HAP-1 (cell line): ENCODE data around the gene TFF1.

ENCODE experiments used
- DNase-seq, 2 experiments: peaks; one replicate each; pipeline ENCODE4 v3.0.0-alpha.2; 2016 to 2020; ENCODE audit warnings: low spot score in 2 of 2
- H3K27me3 ChIP-seq: fragments of 250-450 bp; sonication (Bioruptor Pico); 2 replicates; pipeline ENCODE4 v1.5.1; 2020; ENCODE audit warnings: low read depth, mild to moderate bottlenecking, moderate library complexity
- H3K36me3 ChIP-seq: fragments of 250-450 bp; sonication (Bioruptor Pico); replicated peaks from 2 replicates; pipeline ENCODE4 v1.5.1; 2020; ENCODE audit warnings: mild to moderate bottlenecking
- H3K4me1 ChIP-seq: fragments of 250-450 bp; sonication (Bioruptor Pico); 2 replicates; pipeline ENCODE4 v1.5.1; 2020; ENCODE audit warnings: mild to moderate bottlenecking
- H3K4me3 ChIP-seq: fragments of 250-450 bp; sonication (Bioruptor Pico); 2 replicates; pipeline ENCODE4 v1.5.1; 2020; ENCODE audit warnings: mild to moderate bottlenecking, moderate library complexity
- H3K9me3 ChIP-seq: fragments of 250-450 bp; sonication (Bioruptor Pico); 2 replicates; pipeline ENCODE4 v1.5.1; 2020; ENCODE audit warnings: mild to moderate bottlenecking, moderate library complexity
- in situ Hi-C: fragments of 300-500 bp; cut with MboI; formaldehyde crosslinking; loops from 3 replicates; pipeline ENCODE4 v1.14.3; 2020; ENCODE audit warnings: low sequenced_read_pairs, inconsistent platforms, mixed read lengths

TFF1 gene

DNA sequence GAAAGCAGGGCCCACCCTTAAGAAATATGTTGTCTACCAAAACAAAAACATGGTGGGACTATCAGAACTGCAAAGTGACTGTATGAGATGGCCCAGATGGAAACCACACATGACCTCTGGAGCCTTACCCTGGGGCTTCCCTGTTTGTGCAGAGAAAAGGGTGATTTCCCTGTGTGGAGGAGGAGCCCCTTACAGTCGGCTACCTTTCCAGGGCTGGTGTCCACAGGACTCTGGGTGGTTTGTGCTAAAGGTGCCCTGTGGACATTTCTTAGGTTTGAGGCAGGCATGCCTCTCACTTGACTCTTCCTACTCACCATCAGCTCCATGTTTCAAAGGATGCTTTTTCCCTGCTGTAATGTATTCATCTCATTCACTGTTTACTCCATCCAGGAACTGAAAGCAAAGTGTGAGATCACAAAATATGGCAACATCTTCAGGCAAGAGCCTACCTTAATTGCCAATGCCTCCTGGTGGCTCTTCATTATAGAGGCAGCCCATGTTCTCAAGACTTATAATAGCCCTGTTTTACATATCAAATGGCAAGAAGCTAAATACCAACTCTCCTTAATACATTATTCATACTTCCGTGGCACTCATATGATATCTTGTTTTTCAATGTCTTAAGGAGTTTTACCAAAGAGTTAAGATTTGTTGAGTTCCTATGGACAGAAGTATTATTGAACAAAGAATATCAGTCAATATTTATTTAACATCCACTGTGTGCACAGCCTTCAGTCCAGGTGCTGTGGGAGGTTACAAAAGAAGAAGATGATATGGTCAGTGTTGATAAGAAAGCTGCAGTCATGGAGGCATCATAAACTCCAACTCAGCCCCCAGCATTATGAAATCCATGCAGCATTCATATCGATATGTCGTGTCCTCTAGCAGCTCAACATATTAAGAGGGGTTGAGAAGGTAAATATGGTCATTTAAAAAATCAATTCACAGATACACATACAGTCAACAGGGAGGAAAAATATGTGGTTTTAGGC is 35.7 kb downstream of the TFF1 start:
- DNase-seq: no peak
- Histone ChIP-seq H3K4me3 (no peak overlapping the region), H3K9me3 (no peaks in the 10 kb centered on the region), H3K4me1 (no peaks in the 10 kb centered on the region), H3K36me3 (no peaks in the 10 kb centered on the region), H3K27me3 (no peaks in the 10 kb centered on the region)
- in situ Hi-C loops: no loop called here

DNA sequence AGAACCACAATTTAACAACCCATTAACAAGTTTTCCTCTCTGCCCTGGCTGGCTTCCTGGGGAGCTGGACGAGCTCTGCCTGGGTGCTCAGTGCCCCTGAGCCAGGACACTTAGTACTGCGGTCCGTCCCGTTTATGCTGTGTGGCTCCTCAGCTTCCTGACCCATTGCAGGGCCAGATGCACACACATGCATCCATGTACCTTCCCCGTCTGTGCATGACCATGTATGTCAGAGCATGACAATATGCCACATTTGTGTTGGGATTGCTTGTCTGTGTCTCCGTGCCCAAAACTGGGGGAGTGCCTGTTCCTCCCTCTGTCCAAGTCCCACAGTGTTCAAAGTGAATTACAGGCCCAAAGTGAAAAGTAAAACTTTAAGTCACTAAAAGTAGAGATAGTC is 41.4 kb downstream of the TFF1 start:
- Histone ChIP-seq H3K4me3 (no peak overlapping the region), H3K4me1 (no peaks in the 10 kb centered on the region), H3K36me3 (no peaks in the 10 kb centered on the region), H3K27me3 (no peaks in the 10 kb centered on the region), H3K9me3 (no peaks in the 10 kb centered on the region)
- in situ Hi-C loops: no loop called here
- DNase-seq: no peak

DNA sequence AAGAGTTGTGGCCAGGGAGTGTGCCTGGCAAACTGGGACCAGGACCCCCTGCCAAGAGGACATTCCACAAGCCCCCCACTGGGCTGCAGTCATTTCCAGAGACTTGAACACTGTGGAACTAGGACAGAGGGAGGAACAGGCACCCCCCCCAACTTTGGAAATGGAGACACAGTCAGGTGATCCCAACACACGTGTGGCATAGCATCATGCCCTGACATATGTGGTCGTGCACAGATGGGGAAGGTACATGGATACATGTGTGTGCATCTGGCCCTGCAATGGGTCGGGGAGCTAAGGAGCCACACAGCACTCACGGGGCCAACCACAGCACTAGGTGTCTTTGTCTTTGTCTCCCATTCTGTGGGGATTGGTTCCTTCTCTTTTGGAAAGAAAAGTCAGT is 44.5 kb downstream of the TFF1 start:
- Histone ChIP-seq H3K4me1 (no peaks in the 10 kb centered on the region), H3K36me3 (no peaks in the 10 kb centered on the region), H3K9me3 (no peaks in the 10 kb centered on the region), H3K4me3 (no peak overlapping the region), H3K27me3 (no peaks in the 10 kb centered on the region)
- in situ Hi-C loops: no loop called here
- DNase-seq: no peak

DNA sequence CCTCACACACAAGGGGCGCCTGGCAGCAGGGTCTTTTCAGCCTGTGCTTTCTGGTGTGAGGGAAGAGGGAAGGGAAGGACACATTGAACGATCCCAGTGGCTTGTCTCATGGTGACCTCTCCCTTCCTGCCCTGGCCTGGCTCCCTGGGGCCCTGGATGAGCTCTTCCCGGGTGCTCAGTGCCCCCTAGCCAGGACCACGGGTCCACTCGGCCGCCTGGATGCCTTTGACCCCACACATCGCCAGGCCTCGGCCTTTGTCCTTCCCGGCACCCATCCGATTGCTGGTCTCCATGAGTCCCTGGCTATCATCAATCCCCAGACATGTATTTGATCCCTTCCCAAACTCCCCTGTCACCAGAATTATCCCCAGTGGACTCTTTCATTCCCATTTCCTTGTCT is 45.1 kb downstream of the TFF1 start:
- Histone ChIP-seq H3K9me3 (no peaks in the 10 kb centered on the region), H3K36me3 (no peaks in the 10 kb centered on the region), H3K4me3 (no peak overlapping the region), H3K27me3 (no peaks in the 10 kb centered on the region), H3K4me1 (no peaks in the 10 kb centered on the region)
- DNase-seq: no peak
- in situ Hi-C loops: no loop called here

DNA sequence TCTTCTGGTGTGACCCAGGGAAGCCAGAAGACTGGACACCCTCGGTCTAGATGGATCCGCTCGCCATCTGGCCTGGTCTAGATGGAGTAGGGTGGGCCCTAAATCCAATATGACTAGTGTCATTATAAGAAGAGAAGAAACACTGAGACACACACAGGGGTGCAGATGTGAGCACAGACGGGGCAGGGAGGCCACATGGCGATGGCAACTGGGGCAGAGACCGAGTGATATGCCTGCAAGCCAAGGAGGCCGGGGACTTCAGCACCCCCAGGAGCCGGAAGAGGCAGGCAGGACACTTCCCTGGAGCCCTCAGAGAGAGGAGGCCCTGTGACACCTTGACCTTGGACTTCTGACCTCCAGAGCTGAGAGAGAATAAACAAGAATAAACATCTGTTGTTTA is 45.5 kb downstream of the TFF1 start:
- H3K4me1 ChIP-seq: no peaks in the 10 kb centered on the region
- in situ Hi-C loops: no loop called here
- no peaks in the 10 kb centered on the region for H3K9me3 ChIP-seq
- no peak for DNase-seq
- H3K36me3 ChIP-seq: no peaks in the 10 kb centered on the region
- H3K4me3 ChIP-seq: no peak overlapping the region
- H3K27me3 ChIP-seq: no peaks in the 10 kb centered on the region

DNA sequence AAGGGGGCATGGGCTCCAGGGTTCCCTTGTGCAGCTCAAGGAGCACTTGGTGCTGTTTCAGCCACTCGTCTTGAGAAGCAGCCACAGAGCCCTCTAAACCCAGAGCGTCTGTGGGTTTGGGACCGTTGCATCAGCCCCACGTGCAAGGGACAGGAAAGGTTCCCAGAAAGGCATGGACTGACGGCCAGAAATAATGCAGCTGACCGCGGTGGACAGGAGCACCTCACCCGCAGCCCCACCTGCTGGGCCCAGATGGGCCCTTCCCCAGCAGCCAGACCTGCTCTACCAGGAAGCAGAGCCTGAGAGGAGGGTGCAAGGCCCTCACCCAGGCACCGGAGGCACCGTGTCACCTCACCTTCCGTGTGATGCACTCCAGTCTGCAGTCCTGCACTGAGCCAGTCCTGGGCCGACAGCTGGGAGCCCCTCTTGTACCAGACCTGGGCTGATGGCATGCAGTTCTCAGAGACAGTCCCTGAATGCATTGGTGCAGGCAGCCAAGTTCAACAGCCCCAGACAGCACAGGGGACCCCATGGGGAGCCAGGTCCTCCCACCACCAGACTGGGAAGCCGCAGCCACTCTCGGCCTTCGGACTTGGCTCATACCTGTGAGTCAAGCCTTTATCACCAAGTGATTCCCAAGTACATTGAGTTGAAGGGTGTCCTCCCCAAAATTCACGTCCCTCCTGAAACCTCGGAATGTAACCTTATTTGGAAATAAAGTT is 46.3 kb downstream of the TFF1 start:
- no peaks in the 10 kb centered on the region for H3K36me3 ChIP-seq
- H3K4me3 ChIP-seq: no peak overlapping the region
- no peaks in the 10 kb centered on the region for H3K9me3 ChIP-seq
- H3K27me3 ChIP-seq: no peaks in the 10 kb centered on the region
- DNase-seq: no peak
- no peaks in the 10 kb centered on the region for H3K4me1 ChIP-seq
- in situ Hi-C loops: no loop called here

DNA sequence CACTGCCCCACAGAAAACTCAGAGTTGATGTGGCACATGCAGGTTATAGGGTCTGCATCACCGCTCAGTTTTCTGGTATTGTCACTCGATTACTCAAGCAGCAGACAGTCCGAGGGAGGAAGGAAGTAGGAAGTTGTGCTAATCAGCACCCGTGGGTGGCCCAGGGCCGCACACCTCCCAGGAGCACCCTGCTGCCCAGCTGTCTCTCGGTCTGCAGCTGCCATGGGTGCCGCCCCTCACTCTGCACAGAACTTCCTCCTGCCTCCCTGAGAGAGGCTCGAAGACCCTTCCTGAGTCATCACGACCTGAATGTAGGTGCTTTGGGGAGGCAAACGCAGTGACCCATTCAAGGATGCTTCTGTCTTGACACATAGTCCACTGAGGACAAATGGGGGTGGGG is 47.0 kb downstream of the TFF1 start:
- no peaks in the 10 kb centered on the region for H3K36me3 ChIP-seq
- in situ Hi-C loops: no loop called here
- no peak overlapping the region for H3K4me3 ChIP-seq
- H3K4me1 ChIP-seq: no peaks in the 10 kb centered on the region
- no peaks in the 10 kb centered on the region for H3K27me3 ChIP-seq
- H3K9me3 ChIP-seq: no peaks in the 10 kb centered on the region
- no peak for DNase-seq

DNA sequence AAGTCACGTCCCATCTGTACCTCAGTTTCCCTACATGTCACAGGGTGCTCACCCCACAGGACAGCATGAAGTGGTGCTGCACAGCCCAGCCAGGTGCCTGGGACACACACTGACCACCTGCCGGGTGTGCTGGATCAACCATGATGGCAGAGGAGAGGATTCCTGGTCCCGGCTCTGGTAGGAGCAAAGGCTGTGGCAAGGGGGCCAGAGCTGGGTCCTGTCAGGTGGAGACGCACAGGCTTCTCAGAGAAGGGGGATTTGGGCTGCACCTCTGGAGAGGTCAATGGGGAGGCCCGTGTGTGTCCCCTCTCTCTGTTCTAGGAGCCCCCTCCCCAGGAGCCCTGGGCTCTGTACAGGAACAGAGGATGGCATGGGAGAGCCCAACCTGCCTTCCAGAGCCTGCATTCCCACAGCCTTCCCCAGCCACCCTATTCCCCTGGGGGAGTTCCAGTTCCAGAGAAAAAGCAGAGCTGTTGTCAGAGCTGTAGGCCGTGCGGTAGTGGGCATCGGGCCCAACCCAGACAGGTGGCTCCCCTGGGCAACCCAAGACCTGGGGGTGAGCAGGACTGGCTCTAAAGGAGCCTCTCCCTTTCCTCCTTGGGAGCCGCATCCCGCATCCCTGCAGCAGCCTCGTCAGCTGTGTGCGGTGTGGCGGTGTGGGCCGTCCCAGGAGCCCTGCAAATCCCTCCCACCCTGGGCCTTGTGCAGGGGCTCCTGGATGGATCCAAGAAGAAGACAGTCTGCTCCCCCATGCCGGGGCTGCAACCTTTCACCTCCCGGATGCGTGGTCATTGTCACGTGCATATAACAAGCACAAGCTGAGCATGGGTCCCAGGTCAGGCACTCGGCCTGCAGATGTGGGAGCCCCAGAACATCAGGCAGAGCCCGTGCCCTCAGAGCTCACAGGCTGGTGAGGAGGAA is 48.2 kb downstream of the TFF1 start:
- Histone ChIP-seq H3K9me3 (no peaks in the 10 kb centered on the region), H3K36me3 (no peaks in the 10 kb centered on the region), H3K4me3 (no peak overlapping the region), H3K27me3 (no peaks in the 10 kb centered on the region), H3K4me1 (no peaks in the 10 kb centered on the region)
- in situ Hi-C loops: no loop called here
- no peak for DNase-seq

DNA sequence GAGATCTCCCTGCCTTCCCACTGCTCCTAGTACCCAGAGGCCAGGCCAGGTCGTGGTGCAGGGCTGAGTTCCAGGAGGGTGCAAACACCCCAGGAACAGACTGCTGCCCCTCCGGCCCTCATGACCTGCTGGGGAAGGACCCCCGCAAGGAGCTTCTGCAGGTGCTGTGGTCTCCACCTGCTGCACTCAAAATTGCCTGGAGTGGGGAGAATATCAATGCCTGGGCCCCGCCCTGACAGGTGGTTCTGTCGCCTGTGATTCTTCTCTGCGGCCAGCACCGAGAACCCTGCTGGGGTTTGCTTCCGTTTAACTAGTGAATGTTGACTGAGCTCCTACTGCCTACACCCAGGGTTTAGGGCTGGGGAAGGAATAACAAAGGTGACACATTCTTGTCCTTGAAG is 49.0 kb downstream of the TFF1 start:
- Histone ChIP-seq H3K9me3 (no peaks in the 10 kb centered on the region), H3K4me3 (no peak overlapping the region), H3K36me3 (no peaks in the 10 kb centered on the region), H3K27me3 (no peaks in the 10 kb centered on the region), H3K4me1 (no peaks in the 10 kb centered on the region)
- in situ Hi-C loops: no loop called here
- DNase-seq: no peak

DNA sequence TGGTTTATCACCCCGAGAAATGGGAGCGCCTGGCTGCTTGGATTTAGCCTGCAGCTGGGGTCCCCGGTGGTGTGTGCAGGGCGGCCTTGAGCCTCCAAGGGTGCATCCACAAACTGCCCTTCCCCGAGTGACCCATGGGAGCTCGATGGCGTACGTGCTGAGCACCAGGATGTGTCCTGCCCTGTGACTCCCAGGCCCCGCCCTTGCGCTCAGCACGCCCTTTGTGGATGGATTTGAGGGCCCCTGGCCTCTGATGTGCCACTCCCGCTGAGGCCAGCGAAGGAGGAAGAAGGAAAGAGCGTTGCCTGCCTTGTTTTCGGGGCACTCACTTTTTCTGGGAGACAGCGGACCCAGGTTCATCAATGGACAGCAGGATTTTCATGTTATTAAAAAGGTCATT is 49.4 kb downstream of the TFF1 start:
- no peak for DNase-seq
- Histone ChIP-seq H3K36me3 (no peaks in the 10 kb centered on the region), H3K9me3 (no peaks in the 10 kb centered on the region), H3K4me1 (no peaks in the 10 kb centered on the region), H3K4me3 (no peak overlapping the region), H3K27me3 (no peaks in the 10 kb centered on the region)
- in situ Hi-C loops: no loop called here

DNA sequence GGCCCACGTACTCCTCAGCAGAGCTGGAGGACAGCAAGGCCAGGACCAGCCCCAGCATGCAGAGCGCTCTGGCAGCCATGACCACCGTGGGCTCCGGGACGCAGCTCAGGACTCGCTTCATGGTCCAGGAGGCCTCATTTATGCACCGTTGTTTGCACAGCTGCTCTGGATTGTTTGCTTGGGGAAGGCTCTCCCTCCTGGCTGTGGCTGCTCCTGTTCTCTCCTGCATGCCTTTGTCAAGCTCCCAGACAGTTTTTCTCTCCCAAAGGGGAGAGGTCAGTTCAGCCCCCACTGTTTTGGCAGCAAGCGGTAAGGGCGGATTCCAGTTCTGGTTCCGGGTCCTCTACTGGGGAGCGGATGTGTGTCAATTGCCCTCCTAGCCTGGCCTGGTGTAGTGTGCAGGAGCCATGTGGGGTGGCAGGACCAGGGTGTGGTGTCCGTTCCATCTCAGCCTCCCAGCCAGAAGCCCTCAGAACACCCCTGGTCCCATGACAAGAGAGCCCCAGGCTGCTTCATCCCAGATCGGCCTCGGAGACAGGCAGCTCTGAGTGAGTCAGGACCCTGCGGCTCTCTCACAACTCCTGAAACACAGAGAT is 50.9 kb downstream of the TFF1 start, which contains the start of gene TFF3:
TSS of gene TFF3 (minus strand) at position 114 of the 596 bp plus-strand sequence. CDS start at position 79, 35 bp downstream.
- in situ Hi-C loops: no loop called here
- no peaks in the 10 kb centered on the region for H3K36me3 ChIP-seq
- H3K4me1 ChIP-seq: no peaks in the 10 kb centered on the region
- H3K4me3 ChIP-seq: no peak within 1 kb of the TSS
- H3K9me3 ChIP-seq: no peaks in the 10 kb centered on the region
- H3K27me3 ChIP-seq: no peaks in the 10 kb centered on the region
- no peak for DNase-seq

DNA sequence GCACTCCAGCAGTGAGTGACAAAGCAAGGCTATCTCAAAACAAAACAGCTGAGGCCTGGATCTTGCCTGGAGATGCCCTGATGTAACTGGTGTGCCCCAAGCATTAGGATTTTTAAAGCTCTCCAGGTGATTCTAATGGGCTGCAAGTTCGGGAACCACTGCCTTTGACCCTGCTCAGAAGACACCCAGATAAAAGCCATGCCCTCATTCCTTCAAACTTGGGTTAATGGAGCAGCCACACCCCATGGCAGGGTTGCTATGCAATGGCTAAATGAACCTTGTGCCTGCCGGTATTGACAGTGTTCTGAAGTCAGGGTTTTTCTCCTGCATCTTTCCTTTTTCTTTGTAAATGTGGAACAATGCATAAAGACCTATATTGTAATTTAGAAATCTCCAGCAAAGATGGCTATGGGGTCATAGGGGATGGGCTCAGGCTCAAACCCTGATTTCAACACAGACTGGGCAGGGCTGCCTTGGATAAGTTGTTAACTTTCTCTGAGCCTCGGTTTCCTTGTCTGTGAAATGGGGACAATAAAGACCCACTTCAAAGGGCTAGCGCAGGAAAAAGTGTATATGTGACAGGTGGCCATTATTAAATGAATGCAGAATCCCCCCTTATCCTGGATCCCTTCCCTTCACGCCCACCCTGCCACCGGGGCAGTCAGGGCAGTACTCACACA is 51.6 kb downstream of the TFF1 start:
- Histone ChIP-seq H3K9me3 (no peaks in the 10 kb centered on the region), H3K4me3 (no peak overlapping the region), H3K4me1 (no peaks in the 10 kb centered on the region), H3K27me3 (no peaks in the 10 kb centered on the region), H3K36me3 (no peaks in the 10 kb centered on the region)
- no peak for DNase-seq
- in situ Hi-C loops: no loop called here

DNA sequence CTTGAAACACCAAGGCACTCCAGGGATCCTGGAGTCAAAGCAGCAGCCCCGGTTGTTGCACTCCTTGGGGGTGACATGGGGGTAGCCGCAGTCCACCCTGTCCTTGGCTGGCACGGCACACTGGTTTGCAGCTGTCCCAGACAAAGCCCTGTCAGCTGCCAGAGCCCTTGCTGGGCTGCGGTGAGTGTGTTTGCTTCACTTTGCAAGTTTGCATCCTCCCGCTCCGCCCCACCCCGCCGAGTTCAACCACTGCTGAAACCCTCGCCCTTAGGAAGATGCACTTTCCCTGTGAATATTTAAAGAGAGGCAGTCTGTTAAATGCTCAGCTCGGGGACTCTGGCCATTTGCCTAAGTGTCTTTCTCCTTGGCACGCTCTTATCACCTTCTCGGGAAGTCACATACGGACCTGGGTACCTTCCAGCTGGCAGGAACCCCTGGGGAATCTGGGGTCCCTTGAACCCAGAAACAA is 52.8 kb downstream of the TFF1 start:
- Histone ChIP-seq H3K4me3 (no peak overlapping the region), H3K4me1 (no peaks in the 10 kb centered on the region), H3K27me3 (no peaks in the 10 kb centered on the region), H3K9me3 (no peaks in the 10 kb centered on the region), H3K36me3 (no peaks in the 10 kb centered on the region)
- no peak for DNase-seq
- in situ Hi-C loops: no loop called here
